GM12878 (cell line): ENCODE data around the gene SULT6B1. TPM values are rescaled to one million over a fixed set of nuclear protein-coding genes. Genes with fewer than 3 reads are reported as not detected.

ENCODE experiments used
- ATF7 ChIP-seq: fragments of 450-650 bp; IDR thresholded peaks from 2 replicates; pipeline ENCODE4 v1.6.1; 2016; ENCODE audit warnings: low read depth, mild to moderate bottlenecking
- E2F4 ChIP-seq: IDR thresholded peaks from 2 replicates; pipeline ENCODE4 v1.6.1; 2012; ENCODE audit warnings: low read depth, low read length, improper control_type of control experiment
- PKNOX1 ChIP-seq: fragments of 450-650 bp; IDR thresholded peaks from 2 replicates; pipeline ENCODE4 v1.6.1; 2016; ENCODE audit warnings: mild to moderate bottlenecking
- RAD21 ChIP-seq: IDR thresholded peaks from 2 replicates; pipeline ENCODE4 v1.6.1; 2011; ENCODE audit warnings: mild to moderate bottlenecking, low read depth, low read length, moderate library complexity; ENCODE audit not compliant: insufficient read depth
- SKIL ChIP-seq: fragments of 450-650 bp; IDR thresholded peaks from 2 replicates; pipeline ENCODE4 v1.6.1; 2017; ENCODE audit warnings: mild to moderate bottlenecking, low read depth, inconsistent platforms; ENCODE audit not compliant: poor library complexity, severe bottlenecking
- SREBF1 ChIP-seq: IDR thresholded peaks from 2 replicates; pipeline ENCODE4 v1.6.1; 2012; ENCODE audit warnings: mild to moderate bottlenecking, low read length
- TARDBP ChIP-seq: IDR thresholded peaks from 2 replicates; pipeline ENCODE4 v1.6.1; 2016; ENCODE audit warnings: borderline replicate concordance
- WRNIP1 ChIP-seq: IDR thresholded peaks from 2 replicates; pipeline ENCODE4 v1.6.1; 2011; ENCODE audit warnings: low read depth, low read length, improper control_type of control experiment, borderline replicate concordance
- ZBTB33 ChIP-seq: fragments of 450-650 bp; IDR thresholded peaks from 2 replicates; pipeline ENCODE4 v1.6.1; 2017; ENCODE audit warnings: mild to moderate bottlenecking
- polyA plus RNA-seq, 11 experiments: library from polyadenylated mRNA; depleted of rRNA in 4 of 11; unstranded in 6 of 11; stranded (reverse) in 5 of 11; fragments of >200 nt; fragmentation: Nextera tagmentation in 4 of 11; fragmentation: Illumina TruSeq in 1 of 11; extraction: Ambion mirVana in 4 of 11; extraction: Trizol in 1 of 11; gene quantifications; 1 replicate in 1 of 11; 2 replicates in 10 of 11; pipeline versions ENCODE4 v1.2.1 to v1.2.3, GENCODE V29; 2011 to 2016; ENCODE audit warnings: inconsistent platforms in 2 of 11, missing spikeins in 2 of 11, low read depth in 1 of 11
- total RNA-seq, 4 experiments: library from RNA; depleted of rRNA in 3 of 4; stranded (reverse); fragments of >200 nt in 3 of 4; fragmentation: Illumina TruSeq in 1 of 4; extraction: Trizol in 1 of 4; gene quantifications; 2 replicates each; pipeline versions ENCODE4 v1.2.1 to v1.2.3, GENCODE V29; 2013 to 2021

The SULT6B1 gene
- total and polyA plus RNA-seq, 10 of the 15 experiments (the other 5 are each of a cell fraction or from before 2014, with no cell fraction given), result not detected

GRCh38 chr2:37226863-37227262, 38.4 kb upstream of the SULT6B1 start (continued):
- TF ChIP-seq ATF7 (no peak), PKNOX1 (no peak), SREBF1 (no peak), TARDBP (no peak), WRNIP1 (no peak), RAD21 (no peak), SKIL (no peak), ZBTB33 (no peak), E2F4 (no peak)
